NOMO-1 treated with dmso at 0.1 percent for 144 hours (cell line): ENCODE measurements around the gene CSF1R.
"Not testable (repeated sequence)": the region's sequence is repeated elsewhere in the genome, so short reads cannot be mapped to it uniquely, and the experiment has no call there.

Experiments used
- DNase-seq: peaks from one replicate; lab custom pipeline; 2025; ENCODE audit not compliant: unreplicated experiment; lab: John Stamatoyannopoulos, UW

Gene CSF1R

DNA sequence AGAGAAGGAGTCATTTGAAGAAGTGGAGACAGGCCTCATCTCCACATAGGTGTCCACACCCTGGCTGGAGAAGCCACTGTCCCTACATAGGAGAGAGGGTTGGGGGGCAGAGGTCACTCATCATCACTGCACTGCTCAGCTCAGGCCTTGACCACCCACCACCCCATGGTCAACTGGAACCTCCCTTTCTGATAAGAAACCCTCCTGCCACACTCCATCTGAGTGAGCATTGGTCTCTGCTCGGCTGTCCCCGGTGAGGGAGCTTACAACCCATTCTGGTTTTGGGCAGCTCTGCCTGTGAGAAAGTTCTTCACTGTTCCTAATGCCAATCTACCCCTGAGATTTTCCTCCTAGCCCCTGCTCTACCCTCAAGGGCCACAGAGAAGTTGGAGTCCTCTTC lies 28.8 kb downstream of the CSF1R start:
- no peak for DNase-seq

DNA sequence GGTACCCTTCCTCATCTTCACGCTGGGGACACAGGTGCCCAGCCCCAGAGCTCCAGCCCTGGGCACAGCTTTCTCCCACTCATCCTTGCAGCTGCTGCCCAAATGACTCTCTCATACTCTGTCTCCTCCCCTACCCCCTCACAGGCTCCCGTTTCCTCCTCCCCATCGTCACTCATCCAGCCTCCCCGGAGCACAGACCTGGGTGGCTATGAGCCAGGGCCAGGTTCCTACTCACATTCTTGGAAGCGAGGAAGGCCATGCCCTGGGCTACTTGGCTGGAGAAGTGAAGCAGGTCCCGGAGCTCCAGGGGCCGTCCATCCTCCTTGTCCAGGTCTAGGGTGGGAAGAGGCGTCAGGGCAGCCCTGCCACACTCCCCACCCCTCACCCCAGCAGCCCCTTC lies 29.3 kb downstream of the CSF1R start:
- DNase-seq, result no peak

DNA sequence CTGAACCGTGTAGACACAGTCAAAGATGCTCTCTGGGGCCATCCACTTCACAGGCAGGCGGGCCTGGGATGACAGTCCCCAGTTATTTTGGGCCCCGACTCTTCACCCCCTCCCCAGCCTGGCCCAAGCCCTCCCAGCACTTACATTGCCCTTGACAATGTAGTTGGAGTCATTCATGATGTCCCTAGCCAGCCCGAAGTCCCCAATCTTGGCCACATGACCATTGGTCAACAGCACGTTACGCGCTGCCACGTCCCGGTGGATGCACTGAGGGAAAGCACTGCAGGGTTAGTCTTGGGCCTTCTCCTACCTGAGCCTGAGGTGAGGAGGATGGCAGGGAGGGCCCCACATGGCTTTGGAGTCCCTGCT lies 30.3 kb downstream of the CSF1R start:
- DNase-seq, result no peak

DNA sequence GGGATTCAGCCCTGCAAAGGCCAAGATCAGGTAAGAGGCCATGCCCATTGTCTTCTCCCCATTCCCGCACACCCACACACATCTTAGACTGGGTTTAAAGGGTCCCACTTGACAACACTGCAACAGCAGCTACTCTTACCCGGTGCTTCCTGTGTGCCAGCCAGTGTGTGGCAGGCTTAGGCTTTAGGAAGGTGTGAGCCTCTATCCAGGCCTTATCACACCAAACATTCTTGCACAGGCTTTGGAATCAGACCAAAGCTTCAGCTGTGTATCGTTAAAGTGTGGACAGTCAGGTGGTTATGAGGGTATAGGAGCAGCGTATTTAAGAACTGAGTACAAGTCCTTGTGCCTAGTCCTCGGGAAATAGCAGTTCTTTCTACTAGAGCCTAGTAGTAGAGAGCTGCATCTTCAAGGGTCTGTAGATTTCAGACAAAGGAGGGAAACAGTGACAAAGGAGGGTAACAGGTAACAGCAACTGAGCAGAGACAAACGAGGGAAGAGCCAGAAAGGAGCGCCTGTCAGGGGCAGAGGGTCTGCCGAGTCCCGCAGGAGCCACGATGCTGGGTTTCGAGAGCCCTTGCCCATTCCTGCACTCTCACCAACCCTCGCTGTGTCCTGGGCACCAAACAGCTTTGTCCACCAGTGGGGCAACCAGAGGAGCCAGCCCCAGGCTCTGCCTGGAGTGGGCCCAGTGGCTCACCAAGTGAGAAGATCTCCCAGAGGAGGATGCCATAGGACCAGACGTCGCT lies 30.9 kb downstream of the CSF1R start:
- no peak for DNase-seq

DNA sequence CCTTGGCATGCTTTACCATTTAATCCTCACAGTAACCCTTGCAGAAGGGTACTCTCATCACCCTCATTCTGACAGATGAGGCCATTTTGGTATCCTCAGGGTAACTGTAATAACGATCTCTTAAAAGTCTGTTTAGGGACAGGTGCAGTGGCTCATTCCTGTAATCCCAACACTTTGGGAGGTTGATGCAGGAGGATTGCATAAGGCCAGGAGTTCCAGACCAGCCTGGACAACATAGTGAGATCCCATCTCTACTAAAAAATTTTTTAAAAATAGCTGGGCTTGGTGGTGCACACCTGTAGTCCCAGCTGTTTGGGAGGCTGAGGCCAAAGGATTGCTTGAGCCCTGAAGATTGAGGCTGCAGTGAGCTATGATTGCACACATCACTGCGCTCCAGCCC lies 31.8 kb downstream of the CSF1R start:
- DNase-seq, result no peak

DNA sequence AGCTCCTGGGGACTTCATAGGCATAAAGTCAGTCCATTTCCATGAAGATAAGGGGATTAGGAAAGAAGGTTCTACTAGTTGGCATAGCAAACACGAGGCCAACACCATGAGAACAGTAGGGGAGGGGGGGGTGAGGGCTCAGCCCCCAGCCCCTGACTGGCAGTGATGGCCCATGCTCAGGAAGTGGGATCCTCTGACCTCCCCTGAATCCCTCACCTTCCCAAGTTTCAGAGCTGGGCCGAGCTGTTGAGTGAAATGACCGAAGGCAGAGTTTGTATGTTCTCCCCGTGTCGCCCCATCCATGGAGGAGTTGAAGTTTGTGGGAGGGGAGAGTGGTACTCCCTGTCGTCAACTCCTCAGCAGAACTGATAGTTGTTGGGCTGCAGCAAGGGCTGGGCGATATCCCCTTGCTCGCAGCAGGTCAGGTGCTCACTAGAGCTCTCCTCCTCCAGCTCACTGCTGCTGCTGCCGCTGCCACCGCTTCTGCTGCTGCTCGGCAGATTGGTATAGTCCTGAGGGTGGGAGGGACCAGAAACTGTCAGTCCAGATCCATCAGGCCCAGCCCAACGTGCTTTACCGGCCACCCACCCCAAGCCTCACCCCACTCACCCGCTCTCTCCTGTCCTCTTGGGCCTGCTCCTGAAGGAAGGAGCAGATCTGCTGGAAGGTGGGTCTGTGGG lies 32.5 kb downstream of the CSF1R start:
- DNase-seq, result no peak

DNA sequence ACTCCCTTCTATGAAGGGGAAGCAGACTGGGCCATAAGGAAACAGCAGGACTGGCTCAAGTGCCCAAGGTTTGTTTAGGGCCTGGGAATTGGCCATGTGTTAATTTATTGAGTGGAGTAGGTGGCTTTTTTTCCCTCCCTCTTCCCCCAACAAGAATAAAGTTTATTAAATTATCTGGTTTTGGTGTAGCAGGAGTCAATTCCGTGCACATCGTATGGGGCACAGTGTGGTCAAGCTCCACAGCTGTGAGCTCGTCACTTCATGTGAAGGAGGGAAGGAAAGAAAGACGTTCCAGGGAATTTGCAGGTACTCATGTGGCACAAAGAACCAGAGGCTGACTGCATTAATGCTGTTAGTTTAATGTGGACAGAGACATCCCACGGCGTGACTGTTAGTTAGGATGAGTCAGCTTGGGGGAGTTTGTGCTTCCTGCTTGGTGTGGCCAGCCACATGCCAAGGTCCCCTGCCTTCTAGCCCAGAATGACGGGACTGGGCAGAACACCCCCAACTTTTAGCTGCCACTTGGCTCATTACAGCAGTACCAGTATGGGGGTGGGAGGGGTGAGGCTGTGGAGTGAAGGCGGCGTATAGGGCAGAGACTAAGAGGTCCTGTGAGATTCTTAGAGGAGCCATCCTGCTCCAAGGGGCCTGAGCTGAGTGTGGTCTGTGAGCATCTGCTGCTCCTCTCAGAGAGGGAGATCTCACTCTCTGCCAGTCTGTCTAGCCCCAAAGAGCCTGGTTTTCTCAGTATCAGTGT lies 33.2 kb downstream of the CSF1R start:
- no peak for DNase-seq

DNA sequence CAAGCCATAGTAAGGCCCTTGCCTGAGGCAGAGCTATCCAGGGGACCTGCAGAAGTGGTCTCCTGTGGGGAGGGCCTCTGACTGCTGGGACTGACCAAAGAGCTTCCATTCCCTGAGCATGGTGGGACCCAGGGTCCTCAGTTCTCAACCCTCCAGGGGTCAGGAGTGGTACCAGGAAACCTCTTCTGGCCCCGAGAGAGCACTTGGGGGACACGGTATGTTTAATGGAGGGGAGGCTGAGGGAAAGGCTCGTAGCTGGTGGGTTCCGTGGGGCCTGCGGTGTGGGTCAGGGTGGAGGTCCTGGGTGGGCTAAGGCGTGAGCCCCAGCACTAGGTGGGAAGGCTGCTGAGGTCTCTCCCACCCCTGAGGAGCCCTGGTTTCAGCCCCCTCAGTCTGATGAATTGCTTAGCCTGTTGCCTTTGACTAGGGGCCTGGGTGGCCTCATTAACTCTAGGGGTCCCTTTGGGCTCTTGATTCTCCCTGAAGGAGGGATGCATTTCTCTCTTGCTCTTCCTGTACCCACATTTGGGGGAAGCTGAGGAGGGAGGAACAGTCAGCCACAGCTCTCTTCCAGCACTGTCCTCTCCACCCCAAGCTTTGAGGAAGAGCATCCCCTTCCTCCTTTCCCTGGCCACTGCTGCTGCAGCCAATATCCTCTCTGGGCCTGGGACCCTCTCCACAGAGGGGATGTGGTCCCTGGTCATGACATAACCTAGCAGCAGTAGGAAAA lies 34.0 kb downstream of the CSF1R start:
- DNase-seq, result no peak

DNA sequence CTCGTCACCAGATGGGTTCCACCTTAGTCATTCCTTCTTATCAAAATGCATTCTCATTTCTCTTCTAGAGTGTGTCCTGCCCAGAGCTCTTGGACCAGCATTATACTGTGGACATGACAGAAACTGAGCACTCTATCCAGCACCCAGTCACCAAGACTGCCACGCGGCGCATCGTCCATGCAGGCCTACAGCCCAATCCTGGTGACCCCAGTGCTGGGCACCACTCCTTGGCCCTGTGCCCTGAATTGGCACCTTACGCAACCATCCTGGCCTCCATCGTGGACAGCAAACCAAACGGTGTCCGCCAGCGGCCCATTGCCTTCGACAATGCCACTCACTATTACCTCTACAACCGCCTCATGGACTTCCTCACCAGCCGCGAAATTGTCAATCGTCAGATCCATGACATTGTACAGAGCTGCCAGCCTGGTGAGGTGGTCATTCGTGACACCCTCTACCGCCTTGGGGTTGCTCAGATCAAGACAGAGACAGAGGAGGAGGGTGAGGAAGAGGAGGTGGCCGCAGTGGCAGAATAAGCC lies 34.6 kb downstream of the CSF1R start:
- no peak for DNase-seq

DNA sequence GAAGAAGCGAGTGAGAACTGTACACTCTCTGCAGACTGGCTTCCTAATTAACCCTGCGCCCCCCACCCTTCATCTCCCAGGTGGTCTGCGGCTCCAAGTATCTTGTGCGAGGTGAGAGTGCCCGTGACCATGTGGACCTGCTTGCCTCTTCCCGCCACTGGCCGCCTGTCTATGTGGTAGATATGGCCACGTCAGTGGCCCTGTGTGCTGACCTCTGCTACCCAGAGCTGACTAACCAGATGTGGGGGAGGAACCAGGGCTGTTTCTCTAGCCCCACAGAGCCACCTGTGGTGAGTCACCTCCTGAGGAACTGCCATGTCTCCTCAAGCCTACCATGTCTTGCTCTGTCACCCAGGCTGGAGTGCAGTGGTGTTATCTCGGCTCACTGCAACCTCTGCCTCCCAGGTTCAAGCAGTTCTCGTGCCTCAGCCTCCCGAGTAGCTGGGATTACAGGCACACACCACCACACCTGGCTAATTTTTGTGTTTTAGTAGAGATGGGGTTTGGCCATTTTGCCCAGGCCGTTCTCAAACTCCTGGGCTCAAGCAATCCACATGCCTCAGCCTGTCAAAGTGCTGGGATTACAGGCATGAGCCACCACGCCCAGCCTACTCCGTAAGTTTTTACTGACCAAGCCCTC lies 36.1 kb downstream of the CSF1R start:
- not testable (repeated sequence) for DNase-seq

DNA sequence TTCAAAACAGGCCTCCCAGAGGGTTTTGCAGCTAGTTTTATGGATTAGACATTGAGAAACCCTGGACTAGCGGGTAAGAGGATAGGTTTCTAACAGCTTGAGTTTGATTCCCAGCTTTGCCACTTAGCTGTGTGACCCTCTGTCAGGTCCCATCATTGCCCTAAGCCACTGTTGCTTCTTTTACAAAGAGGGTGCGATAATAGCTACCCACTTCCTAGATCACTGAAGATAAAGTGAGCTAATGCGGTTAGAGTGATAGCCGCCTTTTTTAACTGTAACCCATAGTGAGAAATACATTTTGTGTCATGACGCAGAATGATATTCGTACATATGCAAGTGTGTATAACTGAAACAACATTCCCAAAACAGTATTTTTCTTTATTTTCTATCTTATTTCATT lies 40.3 kb downstream of the CSF1R start:
- no peak for DNase-seq

DNA sequence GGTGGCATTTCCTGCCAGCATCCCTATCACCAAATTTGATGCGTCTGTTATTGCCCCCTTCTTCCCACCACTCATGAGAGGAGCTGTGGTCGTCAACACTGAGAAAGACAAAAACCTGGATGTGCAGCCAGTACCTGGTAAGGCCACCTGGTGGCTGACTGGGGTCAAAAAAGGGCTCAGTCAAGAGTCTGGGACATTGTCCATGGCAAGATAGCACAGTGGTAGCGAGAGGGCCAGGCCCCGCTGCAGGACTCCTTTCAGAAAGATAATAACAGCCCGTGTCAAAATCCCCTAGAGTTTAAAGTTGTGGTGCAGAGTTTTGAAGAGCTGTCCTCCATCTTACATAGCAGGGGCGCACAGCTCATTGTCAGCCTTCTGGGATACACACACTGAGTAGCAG lies 40.8 kb downstream of the CSF1R start:
- DNase-seq, result no peak

DNA sequence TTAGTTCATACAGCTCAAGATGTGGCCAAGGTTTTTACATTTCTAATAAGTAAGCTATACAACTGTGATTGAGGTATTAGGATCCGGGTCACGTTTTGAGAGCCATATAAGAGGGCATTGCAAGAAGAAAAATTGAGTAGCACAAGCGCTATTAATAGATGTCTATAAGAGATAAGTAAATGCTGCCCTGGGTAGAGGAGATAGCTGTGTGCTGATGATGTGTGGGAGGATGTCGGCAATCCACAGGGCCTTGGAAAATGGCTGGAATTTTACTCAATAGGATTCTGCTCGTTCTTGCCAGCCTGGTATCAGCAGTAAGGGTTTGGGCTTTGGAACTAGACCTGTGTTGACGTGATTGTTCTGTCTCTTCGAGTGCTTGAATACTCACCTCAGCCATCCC lies 41.6 kb downstream of the CSF1R start:
- DNase-seq, result no peak

DNA sequence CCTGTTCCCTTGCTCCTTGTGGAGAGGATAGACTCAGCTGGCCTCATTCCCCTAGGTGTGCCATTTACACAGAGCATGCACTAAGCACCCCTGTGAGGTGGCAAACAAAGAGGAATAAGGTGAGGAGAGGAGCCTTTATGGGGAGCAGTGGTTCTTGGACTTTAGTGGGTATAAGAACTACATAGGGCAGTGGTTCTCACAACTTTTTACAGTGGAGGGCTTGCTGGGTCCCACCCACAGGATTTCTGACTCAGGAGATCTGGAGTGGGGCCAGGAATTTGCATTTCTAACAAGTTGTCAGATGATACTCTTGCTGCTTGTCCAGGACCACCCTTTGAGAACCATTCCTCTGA lies 42.0 kb downstream of the CSF1R start:
- no peak for DNase-seq

DNA sequence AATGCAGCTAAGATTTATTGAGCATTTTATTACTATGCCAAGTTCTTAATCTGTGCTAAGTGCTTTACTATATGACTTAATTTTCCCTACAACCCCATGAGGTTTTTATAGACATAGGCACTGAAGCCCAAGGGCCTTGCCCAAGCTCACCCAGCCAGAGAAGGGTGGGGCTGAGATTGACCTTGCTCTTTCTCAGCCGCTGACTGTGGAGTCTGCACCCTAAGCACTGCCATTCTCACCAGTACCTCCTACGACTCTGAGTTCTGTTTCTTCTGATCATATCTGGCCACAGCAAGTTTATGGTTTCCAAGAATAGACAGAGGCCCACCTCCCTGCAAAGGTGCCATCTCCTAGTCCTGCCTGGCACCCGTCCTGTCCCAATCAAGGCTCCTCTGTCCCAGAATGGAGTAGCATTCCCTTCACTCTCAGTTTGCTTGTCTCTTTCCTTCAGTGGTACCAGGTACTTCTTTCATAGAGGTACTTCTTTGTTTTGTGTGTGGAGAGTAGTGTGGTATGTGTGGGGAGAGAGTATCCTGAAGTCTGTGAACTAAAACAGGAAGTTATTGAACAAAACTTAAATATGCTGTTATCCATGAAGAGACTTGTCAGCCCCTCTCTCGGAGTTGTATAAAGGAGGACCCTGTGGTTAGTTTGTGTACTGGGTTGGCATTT lies 42.6 kb downstream of the CSF1R start:
- no peak for DNase-seq

DNA sequence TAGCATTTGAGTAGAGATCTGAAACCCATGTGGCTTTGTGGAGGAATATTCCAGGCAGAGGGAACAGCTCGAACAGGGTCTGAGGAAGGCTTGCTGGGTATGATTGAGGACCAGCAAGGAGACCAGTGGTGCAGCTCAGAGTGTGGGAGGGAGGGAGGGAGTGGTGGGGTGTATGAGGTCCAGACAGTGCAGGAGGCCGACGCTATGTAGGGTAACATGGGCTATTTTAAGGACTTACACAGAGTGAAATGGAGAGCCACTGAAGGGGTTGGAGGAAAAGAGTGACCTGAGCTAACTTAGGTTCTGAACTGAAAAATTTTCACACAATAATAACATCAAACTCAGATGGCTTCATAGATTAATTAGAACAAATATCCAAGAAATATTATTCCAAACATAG lies 43.9 kb downstream of the CSF1R start:
- no peak for DNase-seq

DNA sequence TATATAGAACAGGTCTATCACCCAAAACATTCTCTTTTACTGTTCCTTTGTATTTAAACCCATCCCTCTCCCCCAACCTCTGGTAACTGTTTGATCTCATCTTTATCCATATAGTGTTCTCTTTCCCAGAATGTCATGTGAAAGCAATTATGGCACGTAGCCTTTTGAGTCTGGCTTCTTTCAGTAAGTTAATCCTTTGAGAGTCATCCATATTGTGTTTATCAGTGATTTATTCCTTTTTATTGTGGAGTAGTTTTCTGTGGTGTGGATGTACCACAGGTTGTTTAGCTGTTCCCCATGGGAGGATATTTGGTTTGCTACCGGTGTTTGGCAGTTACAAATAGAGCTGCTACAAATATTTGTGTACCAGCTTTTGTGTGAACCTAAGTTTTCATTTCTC lies 47.8 kb downstream of the CSF1R start:
- DNase-seq, result no peak

DNA sequence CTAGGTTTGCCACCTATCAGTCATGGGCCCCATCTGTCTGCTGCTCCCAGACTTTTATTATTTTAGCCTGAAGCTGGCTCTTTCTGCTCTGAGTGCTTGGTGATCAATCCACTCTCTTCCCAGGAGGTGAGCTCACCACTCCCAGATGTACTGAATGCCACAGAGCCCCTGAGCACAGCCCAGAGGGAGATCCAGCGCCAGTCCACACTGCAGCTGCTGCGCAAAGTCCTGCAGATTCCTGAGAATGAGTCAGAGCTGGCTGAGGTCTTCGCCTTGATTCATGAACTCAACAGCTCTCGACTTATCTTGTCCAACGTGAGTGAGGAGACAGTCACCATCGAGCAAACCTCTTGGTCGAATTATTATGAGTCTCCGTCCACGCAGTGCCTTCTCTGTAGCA lies 49.8 kb downstream of the CSF1R start:
- no peak for DNase-seq

DNA sequence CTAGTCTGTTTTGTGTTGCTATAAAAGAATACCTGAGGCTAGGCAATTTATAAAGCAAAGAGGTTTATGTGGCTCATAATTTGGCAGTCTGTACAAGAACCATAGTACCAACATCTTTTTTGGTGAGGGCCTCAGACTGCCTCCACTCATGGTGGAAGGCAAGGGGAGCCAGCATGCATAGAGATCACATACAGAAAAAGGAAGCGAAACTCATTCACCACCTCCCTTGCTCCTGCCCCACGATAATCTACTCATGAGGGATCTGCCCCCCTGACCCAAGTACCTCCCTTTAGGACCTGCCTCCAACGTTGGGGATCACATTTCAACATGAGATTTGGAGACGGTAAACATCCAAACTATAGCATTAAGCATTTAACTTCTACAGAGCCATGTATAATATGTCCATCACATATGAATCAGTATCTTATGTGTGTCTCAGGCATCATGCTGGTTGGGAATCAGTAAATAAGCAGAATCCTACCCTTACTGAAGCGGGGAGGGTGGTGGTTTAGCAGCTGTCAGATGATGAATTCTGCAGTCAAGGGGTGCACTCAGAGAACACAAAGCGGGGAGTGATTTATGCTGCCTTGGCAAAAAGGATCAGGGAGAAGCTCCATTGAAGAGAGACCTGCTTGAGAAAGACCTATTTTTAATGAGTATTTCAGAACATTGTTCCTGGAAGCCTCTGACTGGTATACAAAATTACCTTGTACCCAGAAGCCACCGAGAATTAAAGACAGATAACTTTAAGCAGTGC lies 51.0 kb downstream of the CSF1R start:
- peak; percentile 41 for DNase-seq

DNA sequence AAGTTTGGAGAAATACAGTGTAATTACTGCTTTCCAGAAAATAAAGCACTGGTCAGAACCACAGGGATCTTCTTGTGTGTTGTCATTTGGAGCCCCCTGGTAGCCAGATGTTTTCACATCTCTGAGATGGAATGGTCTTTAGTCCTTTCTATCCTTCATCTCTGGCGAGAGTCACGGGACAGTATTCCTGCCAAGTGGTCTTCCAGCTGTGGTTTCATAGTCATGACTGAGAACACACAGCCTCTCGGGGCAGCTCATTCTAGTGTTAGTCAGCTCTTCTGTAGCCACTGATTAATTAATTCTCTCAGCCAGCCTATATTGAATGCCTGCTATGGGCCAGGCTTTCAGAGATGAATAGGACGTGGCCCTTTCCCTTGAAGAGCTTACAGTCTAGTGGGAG lies 51.7 kb downstream of the CSF1R start:
- no peak for DNase-seq
